Upper lobe of right lung (tissue), 1 donor: ENCODE results near the gene TENM4. TPM values are rescaled to one million over a fixed set of nuclear protein-coding genes. Genes with fewer than 3 reads are reported as not detected.

Experiments used
- ATAC-seq: fragments of 200-7000 bp; cut with Tn5 transposase; one replicate; pipeline ENCODE4 v1.9.1; 2020; ENCODE audit warnings: mild to moderate bottlenecking, moderate library complexity
- DNase-seq: peaks from one replicate; pipeline ENCODE4 v3.0.0-alpha.2; 2020
- H3K27ac ChIP-seq: fragments of 200-600 bp; one replicate; pipeline ENCODE4 v1.8.0; 2022
- H3K27me3 ChIP-seq: fragments of 200-600 bp; one replicate; pipeline ENCODE4 v1.8.0; 2022; ENCODE audit warnings: mild to moderate bottlenecking
- H3K36me3 ChIP-seq: fragments of 200-600 bp; one replicate; pipeline ENCODE4 v1.8.0; 2022
- H3K4me1 ChIP-seq: fragments of 200-600 bp; one replicate; pipeline ENCODE4 v1.8.0; 2022
- H3K4me3 ChIP-seq: fragments of 200-600 bp; one replicate; pipeline ENCODE4 v1.8.0; 2022; ENCODE audit warnings: mild to moderate bottlenecking
- H3K9me3 ChIP-seq: fragments of 200-600 bp; one replicate; pipeline ENCODE4 v1.8.0; 2022
- CTCF ChIP-seq: fragments of 200-600 bp; IDR thresholded peaks from one replicate; pipeline ENCODE4 v1.8.0; 2022; ENCODE audit warnings: antibody characterized with exemption
- intact Hi-C: fragments of 100-400 bp; cut with DNase I; formaldehyde crosslinking; loops from one replicate; pipeline ENCODE4 v1.11.0; 2022
- total RNA-seq: library from RNA; stranded (reverse); fragmentation: NEBNext Ultra II Directional; extraction: Animal tissue kit (Norgen Biotek cat#: 25700); gene quantifications from one replicate; pipeline ENCODE4 v1.2.1, GENCODE V29; 2021
- donor health status: DM: no; HTN: yes; CAD: no; lungs with severe emphysema.

The TENM4 gene
- total RNA-seq, 1 donor from 2014 or later = 4.3 TPM

GRCh38 chr11:79427611-79428327 is 13.1 kb downstream of the TENM4 start:
- Histone ChIP-seq H3K4me1 (no peaks in the 10 kb centered on the region), H3K9me3 (no peaks in the 10 kb centered on the region), H3K4me3 (no peak overlapping the region), H3K27ac (no peak overlapping the region), H3K36me3 (no peaks in the 10 kb centered on the region), H3K27me3 (no peaks in the 10 kb centered on the region)
- no peak for TF ChIP-seq CTCF
- intact Hi-C loops = no loop called here
- DNase-seq = no peak
- no peak for ATAC-seq

- Histone ChIP-seq H3K9me3 (no peaks in the 10 kb centered on the region), H3K27me3 (no peaks in the 10 kb centered on the region), H3K4me3 (no peak overlapping the region), H3K27ac (no peak overlapping the region), H3K4me1 (no peaks in the 10 kb centered on the region), H3K36me3 (no peaks in the 10 kb centered on the region)
- intact Hi-C loops = no loop called here
- no peak for DNase-seq
- ATAC-seq = no peak
- no peak for TF ChIP-seq CTCF
Measured at GRCh38 chr11:79427126-79427525, 13.7 kb downstream of the TENM4 start.

GRCh38 chr11:79425463-79425862 is 15.4 kb downstream of the TENM4 start:
- Histone ChIP-seq H3K4me3 (no peak overlapping the region), H3K4me1 (no peaks in the 10 kb centered on the region), H3K27me3 (no peaks in the 10 kb centered on the region), H3K27ac (no peak overlapping the region), H3K36me3 (no peaks in the 10 kb centered on the region), H3K9me3 (no peaks in the 10 kb centered on the region)
- DNase-seq (no peak), ATAC-seq (no peak)
- TF ChIP-seq CTCF = no peak
- intact Hi-C loops = no loop called here

GRCh38 chr11:79423736-79424135 is 17.1 kb downstream of the TENM4 start:
- DNase-seq (no peak), ATAC-seq (no peak)
- TF ChIP-seq CTCF = no peak
- H3K4me3 ChIP-seq = no peak overlapping the region
- no peak overlapping the region for H3K27ac ChIP-seq
- no peaks in the 10 kb centered on the region for H3K27me3 ChIP-seq
- H3K36me3 ChIP-seq = no peaks in the 10 kb centered on the region
- H3K4me1 ChIP-seq = no peaks in the 10 kb centered on the region
- no peaks in the 10 kb centered on the region for H3K9me3 ChIP-seq
- intact Hi-C loops = no loop called here

- Histone ChIP-seq H3K4me1 (no peaks in the 10 kb centered on the region), H3K27me3 (no peaks in the 10 kb centered on the region), H3K27ac (no peak overlapping the region), H3K4me3 (no peak overlapping the region), H3K9me3 (no peaks in the 10 kb centered on the region), H3K36me3 (no peaks in the 10 kb centered on the region)
- ATAC-seq (no peak), DNase-seq (no peak)
- intact Hi-C loops = no loop called here
- TF ChIP-seq CTCF = no peak
Measured at GRCh38 chr11:79422866-79423265, 18.0 kb downstream of the TENM4 start.

- H3K4me3 ChIP-seq = no peak overlapping the region
- no peak for DNase-seq
- no peaks in the 10 kb centered on the region for H3K4me1 ChIP-seq
- ATAC-seq = no peak
- intact Hi-C loops = no loop called here
- H3K27me3 ChIP-seq = no peaks in the 10 kb centered on the region
- no peaks in the 10 kb centered on the region for H3K36me3 ChIP-seq
- TF ChIP-seq CTCF = no peak
- H3K27ac ChIP-seq = no peak overlapping the region
- no peaks in the 10 kb centered on the region for H3K9me3 ChIP-seq
Measured at GRCh38 chr11:79421820-79422219, 19.0 kb downstream of the TENM4 start.
